Mesendoderm (in vitro differentiated cells): Measurements from ENCODE around the gene MROH7.

Source experiments
- DNase-seq: peaks from one replicate; pipeline ENCODE4 v3.0.0; 2013
- H2AK5ac ChIP-seq: 2 replicates; pipeline ENCODE4 v1.6.1; 2013; ENCODE audit warnings: low read length, inconsistent platforms
- H2BK120ac ChIP-seq: 2 replicates; pipeline ENCODE4 v1.6.1; 2013; ENCODE audit warnings: low read depth, mild to moderate bottlenecking, low read length, moderate library complexity, mixed read lengths
- H2BK15ac ChIP-seq: replicated peaks from 2 replicates; pipeline ENCODE4 v1.6.1; 2013; ENCODE audit warnings: low read depth, mild to moderate bottlenecking, moderate library complexity
- H2BK5ac ChIP-seq: 2 replicates; pipeline ENCODE4 v1.6.1; 2013; ENCODE audit warnings: low read length, inconsistent platforms
- H3K18ac ChIP-seq: 2 replicates; pipeline ENCODE4 v1.6.1; 2013; ENCODE audit warnings: mild to moderate bottlenecking, low read length, mixed read lengths
- H3K23ac ChIP-seq: one replicate; pipeline ENCODE4 v1.6.1; 2013; ENCODE audit warnings: low read length
- H3K27ac ChIP-seq: 2 replicates; pipeline ENCODE4 v1.5.1; 2013; ENCODE audit warnings: low read depth, mild to moderate bottlenecking, inconsistent platforms, low read length, moderate library complexity
- H3K27me3 ChIP-seq: 2 replicates; pipeline ENCODE4 v1.6.1; 2013; ENCODE audit warnings: low read length, control low read depth, mild to moderate bottlenecking, inconsistent platforms; ENCODE audit not compliant: insufficient read depth, poor library complexity
- H3K36me3 ChIP-seq: 2 replicates; pipeline ENCODE4 v1.6.1; 2013; ENCODE audit warnings: low read length, inconsistent platforms; ENCODE audit not compliant: control insufficient read depth, insufficient read depth
- H3K4ac ChIP-seq: one replicate; pipeline ENCODE4 v1.6.1; 2013; ENCODE audit warnings: low read depth, mild to moderate bottlenecking, low read length, moderate library complexity
- H3K4me1 ChIP-seq: 2 replicates; pipeline ENCODE4 v1.6.1; 2013; ENCODE audit warnings: low read depth, low read length, inconsistent platforms; ENCODE audit not compliant: control insufficient read depth
- H3K4me2 ChIP-seq: 2 replicates; pipeline ENCODE4 v1.6.1; 2013; ENCODE audit warnings: low read length
- H3K4me3 ChIP-seq: 2 replicates; pipeline ENCODE4 v1.5.1; 2013; ENCODE audit warnings: mild to moderate bottlenecking, low read length
- H3K56ac ChIP-seq: one replicate; pipeline ENCODE4 v1.6.1; 2013; ENCODE audit warnings: low read length
- H3K79me1 ChIP-seq: 2 replicates; pipeline ENCODE4 v1.6.1; 2013; ENCODE audit warnings: low read length, inconsistent platforms
- H3K79me2 ChIP-seq: 2 replicates; pipeline ENCODE4 v1.6.1; 2013; ENCODE audit warnings: mild to moderate bottlenecking, low read length; ENCODE audit not compliant: control insufficient read depth, insufficient read depth
- H3K9ac ChIP-seq: 2 replicates; pipeline ENCODE4 v1.6.1; 2013; ENCODE audit warnings: low read length, inconsistent platforms
- H4K5ac ChIP-seq: one replicate; pipeline ENCODE4 v1.6.1; 2013; ENCODE audit warnings: low read length
- H4K8ac ChIP-seq: one replicate; pipeline ENCODE4 v1.6.1; 2013; ENCODE audit warnings: low read depth, mild to moderate bottlenecking, control low read depth, low read length, moderate library complexity
- WGBS: extraction: QIAGEN DNeasy Blood & Tissue Kit; methylation state at CpG from one replicate; pipeline ENCODE4 v1.1.7; 2013; ENCODE audit warnings: low lambda C conversion rate, missing lambda C conversion rate; ENCODE audit not compliant: insufficient coverage; ENCODE audit errors: extremely low coverage; 5-methylcytosine and 5-hydroxymethylcytosine counted together

Gene MROH7

GRCh38 chr1:54664364-54664763, 22.8 kb downstream of the MROH7 start:
- H4K8ac ChIP-seq: no peak overlapping the region
- DNase-seq: no peak
- H3K4me1 ChIP-seq: no peaks in the 10 kb centered on the region
- no peak overlapping the region for H3K23ac ChIP-seq
- H2BK120ac ChIP-seq: no peak overlapping the region
- H3K18ac ChIP-seq: no peak overlapping the region
- no peak overlapping the region for H3K4ac ChIP-seq
- H3K4me2 ChIP-seq: no peak overlapping the region
- no peaks in the 10 kb centered on the region for H3K36me3 ChIP-seq
- WGBS: no CpG with 5 or more reads among the region's 4 CpGs
- H3K4me3 ChIP-seq: no peak overlapping the region
- H3K79me2 ChIP-seq: no peaks in the 10 kb centered on the region
- no peaks in the 10 kb centered on the region for H3K27me3 ChIP-seq
- H2AK5ac ChIP-seq: no peak overlapping the region
- H2BK5ac ChIP-seq: no peak overlapping the region
- no peaks in the 10 kb centered on the region for H3K79me1 ChIP-seq
- H3K9ac ChIP-seq: no peak overlapping the region
- no peak overlapping the region for H3K27ac ChIP-seq
- no peak overlapping the region for H4K5ac ChIP-seq
- no peak overlapping the region for H2BK15ac ChIP-seq
- no peak overlapping the region for H3K56ac ChIP-seq

GRCh38 chr1:54665852-54666251, 24.3 kb downstream of the MROH7 start:
- H3K36me3 ChIP-seq: no peaks in the 10 kb centered on the region
- H3K79me1 ChIP-seq: no peaks in the 10 kb centered on the region
- no peak overlapping the region for H2BK5ac ChIP-seq
- no peak overlapping the region for H3K4me3 ChIP-seq
- H4K8ac ChIP-seq: no peak overlapping the region
- H3K4me1 ChIP-seq: no peaks in the 10 kb centered on the region
- H3K4me2 ChIP-seq: no peak overlapping the region
- WGBS: no CpG with 5 or more reads among the region's 5 CpGs
- no peak for DNase-seq
- H3K27me3 ChIP-seq: no peaks in the 10 kb centered on the region
- H3K9ac ChIP-seq: no peak overlapping the region
- H2BK15ac ChIP-seq: no peak overlapping the region
- no peak overlapping the region for H3K4ac ChIP-seq
- H4K5ac ChIP-seq: no peak overlapping the region
- no peaks in the 10 kb centered on the region for H3K79me2 ChIP-seq
- H2BK120ac ChIP-seq: no peak overlapping the region
- H3K23ac ChIP-seq: no peak overlapping the region
- no peak overlapping the region for H3K27ac ChIP-seq
- no peak overlapping the region for H2AK5ac ChIP-seq
- H3K18ac ChIP-seq: no peak overlapping the region
- no peak overlapping the region for H3K56ac ChIP-seq

- H4K8ac ChIP-seq: no peak overlapping the region
- no peak overlapping the region for H4K5ac ChIP-seq
- H3K4me2 ChIP-seq: no peak overlapping the region
- no peak overlapping the region for H2BK15ac ChIP-seq
- H3K9ac ChIP-seq: no peak overlapping the region
- WGBS: no CpG with 5 or more reads among the region's 6 CpGs
- H3K79me2 ChIP-seq: no peaks in the 10 kb centered on the region
- no peak overlapping the region for H3K56ac ChIP-seq
- H3K79me1 ChIP-seq: no peaks in the 10 kb centered on the region
- no peaks in the 10 kb centered on the region for H3K27me3 ChIP-seq
- no peaks in the 10 kb centered on the region for H3K4me1 ChIP-seq
- H2BK5ac ChIP-seq: no peak overlapping the region
- H2AK5ac ChIP-seq: no peak overlapping the region
- no peak overlapping the region for H3K18ac ChIP-seq
- H3K23ac ChIP-seq: no peak overlapping the region
- no peak overlapping the region for H3K4me3 ChIP-seq
- no peak overlapping the region for H3K4ac ChIP-seq
- no peaks in the 10 kb centered on the region for H3K36me3 ChIP-seq
- no peak overlapping the region for H3K27ac ChIP-seq
- DNase-seq: no peak
- H2BK120ac ChIP-seq: no peak overlapping the region
These were observed 24.7 kb downstream of the MROH7 start for GRCh38 chr1:54666333-54666732.

- Histone ChIP-seq H2BK120ac (no peak overlapping the region), H3K4ac (no peak overlapping the region), H2BK5ac (no peak overlapping the region), H2BK15ac (no peak overlapping the region), H3K36me3 (no peaks in the 10 kb centered on the region), H3K79me1 (no peaks in the 10 kb centered on the region), H3K4me3 (no peak overlapping the region), H3K4me1 (no peaks in the 10 kb centered on the region), H4K5ac (no peak overlapping the region), H3K23ac (no peak overlapping the region), H3K27me3 (no peaks in the 10 kb centered on the region), H3K56ac (no peak overlapping the region), H3K27ac (no peak overlapping the region), H3K18ac (no peak overlapping the region), H4K8ac (no peak overlapping the region), H3K4me2 (no peak overlapping the region), H2AK5ac (no peak overlapping the region), H3K9ac (no peak overlapping the region), H3K79me2 (no peaks in the 10 kb centered on the region)
- DNase-seq: no peak
- WGBS: no CpG with 5 or more reads among the region's 2 CpGs
These were observed 26.2 kb downstream of the MROH7 start for GRCh38 chr1:54667797-54668196.

- H3K18ac ChIP-seq: no peak overlapping the region
- no peaks in the 10 kb centered on the region for H3K27me3 ChIP-seq
- H3K4ac ChIP-seq: no peak overlapping the region
- H3K79me1 ChIP-seq: no peaks in the 10 kb centered on the region
- no peak overlapping the region for H3K9ac ChIP-seq
- no peak overlapping the region for H3K56ac ChIP-seq
- H4K5ac ChIP-seq: no peak overlapping the region
- H3K27ac ChIP-seq: no peak overlapping the region
- peak; percentile 39 for DNase-seq
- H3K23ac ChIP-seq: peak overlapping the region; percentile 24
- H3K4me2 ChIP-seq: no peak overlapping the region
- no peak overlapping the region for H2BK15ac ChIP-seq
- H3K79me2 ChIP-seq: no peaks in the 10 kb centered on the region
- H3K36me3 ChIP-seq: no peaks in the 10 kb centered on the region
- no peak overlapping the region for H2BK120ac ChIP-seq
- H2BK5ac ChIP-seq: no peak overlapping the region
- H2AK5ac ChIP-seq: no peak overlapping the region
- no CpG with 5 or more reads among the region's 2 CpGs for WGBS
- no peak overlapping the region for H4K8ac ChIP-seq
- H3K4me3 ChIP-seq: no peak overlapping the region
- no peaks in the 10 kb centered on the region for H3K4me1 ChIP-seq
These were observed 27.0 kb downstream of the MROH7 start for GRCh38 chr1:54668567-54668966.

GRCh38 chr1:54671985-54672608, 30.5 kb downstream of the MROH7 start:
- WGBS: no CpG with 5 or more reads among the region's 6 CpGs
- H3K4me1 ChIP-seq: no peaks in the 10 kb centered on the region
- H2BK120ac ChIP-seq: no peak overlapping the region
- peak; percentile 67 for DNase-seq
- H3K9ac ChIP-seq: no peak overlapping the region
- H3K56ac ChIP-seq: no peak overlapping the region
- no peaks in the 10 kb centered on the region for H3K27me3 ChIP-seq
- H3K23ac ChIP-seq: no peak overlapping the region
- H3K36me3 ChIP-seq: no peaks in the 10 kb centered on the region
- no peak overlapping the region for H2BK15ac ChIP-seq
- H3K18ac ChIP-seq: no peak overlapping the region
- H3K4me3 ChIP-seq: no peak overlapping the region
- no peaks in the 10 kb centered on the region for H3K79me2 ChIP-seq
- no peaks in the 10 kb centered on the region for H3K79me1 ChIP-seq
- no peak overlapping the region for H3K4me2 ChIP-seq
- H4K8ac ChIP-seq: no peak overlapping the region
- no peak overlapping the region for H3K27ac ChIP-seq
- H3K4ac ChIP-seq: no peak overlapping the region
- H2AK5ac ChIP-seq: no peak overlapping the region
- H4K5ac ChIP-seq: no peak overlapping the region
- H2BK5ac ChIP-seq: no peak overlapping the region
